ENCODE results near the gene ARHGAP24. TPM values are rescaled to one million over a fixed set of nuclear protein-coding genes. Genes with fewer than 3 reads are reported as not detected.

Gene ARHGAP24
- total and polyA plus RNA-seq, 7 donors: 0.46 to 40.4 (median 23.1) TPM

GRCh38 chr4:85864259-85865205 is 389.6 kb downstream of the ARHGAP24 start:
- H3K27me3 ChIP-seq: no peaks in the 10 kb centered on the region
- H3K9me3 ChIP-seq: no peaks in the 10 kb centered on the region
- no peak overlapping the region for H3K4me3 ChIP-seq
- no peak overlapping the region for H3K27ac ChIP-seq
- intact Hi-C loops (cut with DNase I): no loop called here
- DNase-seq: no peak
- TF ChIP-seq POLR2A (IDR thresholded peaks at IDR 0.05): no peak
- TF ChIP-seq POLR2AphosphoS5 (IDR thresholded peaks at IDR 0.05): no peak
- TF ChIP-seq EP300 (IDR thresholded peaks at IDR 0.05): no peak
- TF ChIP-seq CTCF (IDR thresholded peaks at IDR 0.05): no peak
- WGBS, 2 donors: 65 to 68% methylated on average over 5 of the region's 5 CpGs
- peaks cover 0 to 31% (median 17%) of the 10 kb centered on the region in 4 donors for H3K4me1 ChIP-seq
- no peaks in the 10 kb centered on the region for H3K36me3 ChIP-seq

DNA sequence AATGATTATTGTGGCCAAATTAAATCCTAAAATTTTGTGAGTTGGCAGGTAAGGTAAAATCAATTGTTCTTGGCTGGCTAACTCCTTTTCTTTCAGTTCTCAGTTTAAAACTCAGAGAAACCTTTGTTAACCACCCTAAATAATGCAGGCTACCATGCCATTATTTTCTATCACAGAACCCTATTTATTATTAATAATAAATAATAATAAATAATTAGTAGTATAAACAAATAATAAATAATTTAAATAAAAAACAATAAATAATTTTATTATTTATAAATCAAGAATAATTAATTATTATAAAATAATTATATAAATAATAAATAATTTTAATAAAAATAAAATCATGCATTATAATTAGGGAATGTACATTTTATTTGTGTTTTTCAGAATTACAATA is 390.3 kb downstream of the ARHGAP24 start:
- intact Hi-C loops (cut with DNase I): no loop called here
- Histone ChIP-seq H3K9me3 (no peaks in the 10 kb centered on the region), H3K27me3 (no peaks in the 10 kb centered on the region), H3K4me3 (no peak overlapping the region), H3K4me1 (peaks cover 0 to 24% (median 11%) of the 10 kb centered on the region in 4 donors), H3K36me3 (no peaks in the 10 kb centered on the region), H3K27ac (no peak overlapping the region)
- DNase-seq: no peak
- TF ChIP-seq POLR2AphosphoS5 (IDR thresholded peaks at IDR 0.05) (no peak), CTCF (IDR thresholded peaks at IDR 0.05) (no peak), EP300 (IDR thresholded peaks at IDR 0.05) (no peak), POLR2A (IDR thresholded peaks at IDR 0.05) (no peak)

GRCh38 chr4:85866508-85866907 is 391.6 kb downstream of the ARHGAP24 start:
- H3K27ac ChIP-seq: peak overlapping the region in 1 of 4 donors; percentile 8
- intact Hi-C loops (cut with DNase I): no loop called here

GRCh38 chr4:85867271-85867670 is 392.3 kb downstream of the ARHGAP24 start:
- Histone ChIP-seq H3K4me3 (no peak overlapping the region), H3K9me3 (no peaks in the 10 kb centered on the region), H3K36me3 (no peaks in the 10 kb centered on the region), H3K27ac (no peak overlapping the region), H3K4me1 (peaks cover 0 to 15% (median 3%) of the 10 kb centered on the region in 4 donors), H3K27me3 (no peaks in the 10 kb centered on the region)
- WGBS, 2 donors: 84 to 89% methylated on average over 1 of the region's 1 CpG
- DNase-seq: no peak
- intact Hi-C loops (cut with DNase I): no loop called here
- TF ChIP-seq CTCF (IDR thresholded peaks at IDR 0.05) (no peak), EP300 (IDR thresholded peaks at IDR 0.05) (no peak), POLR2A (IDR thresholded peaks at IDR 0.05) (no peak), POLR2AphosphoS5 (IDR thresholded peaks at IDR 0.05) (no peak)

More at GRCh38 chr4:85866508-85866907, 391.6 kb downstream of the ARHGAP24 start:
- Histone ChIP-seq H3K27me3 (no peaks in the 10 kb centered on the region), H3K4me3 (no peak overlapping the region), H3K36me3 (no peaks in the 10 kb centered on the region), H3K4me1 (peaks cover 0 to 15% (median 4%) of the 10 kb centered on the region in 4 donors), H3K9me3 (no peaks in the 10 kb centered on the region)
- 75 to 86% methylated on average over 1 of the region's 1 CpG for WGBS, 2 donors
- TF ChIP-seq EP300 (IDR thresholded peaks at IDR 0.05): no peak
- no peak for TF ChIP-seq POLR2AphosphoS5 (IDR thresholded peaks at IDR 0.05)
- TF ChIP-seq CTCF (IDR thresholded peaks at IDR 0.05): no peak
- no peak for TF ChIP-seq POLR2A (IDR thresholded peaks at IDR 0.05)
- no peak for DNase-seq
